A673 (cell line): ENCODE data around the gene C1orf167. TPM values are rescaled to one million over a fixed set of nuclear protein-coding genes. Genes with fewer than 3 reads are reported as not detected.

ENCODE experiments used
- BruUV-seq: library from RNA; stranded (reverse); fragments of 400-500 nt; replicated peaks from 2 replicates; lab custom pipeline; 2021; lab: Mats Ljungman, UMichigan
- CTCF ChIA-PET: fragments of 300-600 bp; sonication (Branson Sonifier 250); formaldehyde crosslinking; loops from one replicate; lab custom pipeline; 2022; ENCODE audit warnings: antibody characterized with exemption; lab: Charles Lee
- POLR2A ChIA-PET: fragments of 300-600 bp; sonication (Branson Sonifier 250); formaldehyde crosslinking; loops from one replicate; lab custom pipeline; 2022; ENCODE audit warnings: antibody characterized with exemption; ENCODE audit not compliant: low non-redundant PET; lab: Charles Lee
- DNase-seq: peaks from one replicate; pipeline ENCODE4 v3.0.0-alpha.2; 2015; ENCODE audit warnings: low spot score
- H3K27ac ChIP-seq: fragments of 200-600 bp; sonication (generic); 2 replicates; pipeline ENCODE4 v1.5.1; 2016; ENCODE audit warnings: mixed run types, low read depth, mild to moderate bottlenecking, mixed read lengths, antibody characterized with exemption, low read length; ENCODE audit not compliant: poor library complexity, severe bottlenecking
- H3K27me3 ChIP-seq: fragments of 200-600 bp; sonication (generic); replicated peaks from 2 replicates; pipeline ENCODE4 v1.6.1; 2017; ENCODE audit warnings: mixed run types, low read depth, mild to moderate bottlenecking, mixed read lengths, antibody characterized with exemption, low read length; ENCODE audit not compliant: insufficient read depth, poor library complexity
- H3K36me3 ChIP-seq: fragments of 200-600 bp; sonication (generic); 2 replicates; pipeline ENCODE4 v1.6.1; 2016; ENCODE audit warnings: mixed run types, mild to moderate bottlenecking, mixed read lengths, antibody characterized with exemption, low read length; ENCODE audit not compliant: insufficient read depth, poor library complexity, severe bottlenecking
- H3K4me1 ChIP-seq: fragments of 200-600 bp; sonication (generic); 2 replicates; pipeline ENCODE4 v1.6.1; 2017; ENCODE audit warnings: mixed run types, mild to moderate bottlenecking, mixed read lengths, antibody characterized with exemption, low read length; ENCODE audit not compliant: insufficient read depth, poor library complexity, severe bottlenecking
- H3K4me3 ChIP-seq: fragments of 200-600 bp; sonication (generic); 2 replicates; pipeline ENCODE4 v1.5.1; 2016; ENCODE audit warnings: low read depth, mixed run types, mild to moderate bottlenecking, mixed read lengths, low read length; ENCODE audit not compliant: poor library complexity, severe bottlenecking
- H3K9me3 ChIP-seq: fragments of 200-600 bp; sonication (generic); 2 replicates; pipeline ENCODE4 v1.6.1; 2016; ENCODE audit warnings: mixed run types, low read depth, mild to moderate bottlenecking, mixed read lengths, antibody characterized with exemption, low read length; ENCODE audit not compliant: poor library complexity, severe bottlenecking
- EZH2 ChIP-seq: fragments of 200-600 bp; sonication (generic); IDR thresholded peaks from 2 replicates; pipeline ENCODE4 v1.6.1; 2017; ENCODE audit warnings: borderline replicate concordance, low read depth, mild to moderate bottlenecking, mixed read lengths, antibody characterized with exemption, low read length; ENCODE audit not compliant: poor library complexity, severe bottlenecking
- intact Hi-C: fragments of 100-400 bp; cut with micrococcal nuclease; formaldehyde crosslinking; loops from one replicate; pipeline ENCODE4 v1.10.0; 2022; ENCODE audit not compliant: unreplicated experiment
- total RNA-seq: library from RNA; stranded (reverse); gene quantifications from 2 replicates; pipeline ENCODE4 v1.2.3, GENCODE V29; 2021
- TF ChIP-seq, protein P1 (sequence below): fragments of 300-800, 200-600 bp; sonication (generic); conservative IDR thresholded peaks from 2 replicates; pipeline ENCODE4 v1.5.1; 2017; ENCODE audit warnings: low read depth, mild to moderate bottlenecking, antibody characterized with exemption, low read length, moderate library complexity, mixed read lengths

C1orf167 gene
- total RNA-seq, 1 experiment from 2014 or later = not detected

DNA sequence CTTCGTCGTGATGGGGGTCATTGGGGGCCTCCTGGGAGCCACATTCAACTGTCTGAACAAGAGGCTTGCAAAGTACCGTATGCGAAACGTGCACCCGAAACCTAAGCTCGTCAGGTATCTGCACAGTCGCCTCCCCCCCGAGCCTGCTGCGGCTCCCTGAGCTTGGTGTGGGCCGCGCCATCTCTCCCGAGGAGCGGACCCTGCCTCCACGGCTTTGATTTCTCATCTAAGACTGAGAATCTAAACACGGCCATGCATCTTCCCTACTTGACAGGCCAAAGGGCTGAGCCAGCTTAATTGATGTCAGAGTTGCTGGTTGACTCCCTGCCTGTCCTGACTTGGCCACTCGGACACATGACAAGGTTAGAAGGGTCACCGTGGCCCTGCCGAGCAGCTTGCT, 66.5 kb downstream of the C1orf167 start:
- ChIA-PET CTCF (no interaction called here), POLR2A (no interaction called here)
- intact Hi-C loops = no loop called here
- peaks cover 77% of the 10 kb centered on the region for H3K36me3 ChIP-seq
- H3K9me3 ChIP-seq = no peaks in the 10 kb centered on the region
- H3K4me3 ChIP-seq = no peak overlapping the region
- no TSS peak for BruUV-seq
- H3K27ac ChIP-seq = no peak overlapping the region
- TF ChIP-seq EZH2 = no peak
- TF ChIP-seq, protein P1, sequence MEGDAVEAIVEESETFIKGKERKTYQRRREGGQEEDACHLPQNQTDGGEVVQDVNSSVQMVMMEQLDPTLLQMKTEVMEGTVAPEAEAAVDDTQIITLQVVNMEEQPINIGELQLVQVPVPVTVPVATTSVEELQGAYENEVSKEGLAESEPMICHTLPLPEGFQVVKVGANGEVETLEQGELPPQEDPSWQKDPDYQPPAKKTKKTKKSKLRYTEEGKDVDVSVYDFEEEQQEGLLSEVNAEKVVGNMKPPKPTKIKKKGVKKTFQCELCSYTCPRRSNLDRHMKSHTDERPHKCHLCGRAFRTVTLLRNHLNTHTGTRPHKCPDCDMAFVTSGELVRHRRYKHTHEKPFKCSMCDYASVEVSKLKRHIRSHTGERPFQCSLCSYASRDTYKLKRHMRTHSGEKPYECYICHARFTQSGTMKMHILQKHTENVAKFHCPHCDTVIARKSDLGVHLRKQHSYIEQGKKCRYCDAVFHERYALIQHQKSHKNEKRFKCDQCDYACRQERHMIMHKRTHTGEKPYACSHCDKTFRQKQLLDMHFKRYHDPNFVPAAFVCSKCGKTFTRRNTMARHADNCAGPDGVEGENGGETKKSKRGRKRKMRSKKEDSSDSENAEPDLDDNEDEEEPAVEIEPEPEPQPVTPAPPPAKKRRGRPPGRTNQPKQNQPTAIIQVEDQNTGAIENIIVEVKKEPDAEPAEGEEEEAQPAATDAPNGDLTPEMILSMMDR = no peak
- H3K27me3 ChIP-seq = no peaks in the 10 kb centered on the region
- H3K4me1 ChIP-seq = no peaks in the 10 kb centered on the region
- DNase-seq = no peak

DNA sequence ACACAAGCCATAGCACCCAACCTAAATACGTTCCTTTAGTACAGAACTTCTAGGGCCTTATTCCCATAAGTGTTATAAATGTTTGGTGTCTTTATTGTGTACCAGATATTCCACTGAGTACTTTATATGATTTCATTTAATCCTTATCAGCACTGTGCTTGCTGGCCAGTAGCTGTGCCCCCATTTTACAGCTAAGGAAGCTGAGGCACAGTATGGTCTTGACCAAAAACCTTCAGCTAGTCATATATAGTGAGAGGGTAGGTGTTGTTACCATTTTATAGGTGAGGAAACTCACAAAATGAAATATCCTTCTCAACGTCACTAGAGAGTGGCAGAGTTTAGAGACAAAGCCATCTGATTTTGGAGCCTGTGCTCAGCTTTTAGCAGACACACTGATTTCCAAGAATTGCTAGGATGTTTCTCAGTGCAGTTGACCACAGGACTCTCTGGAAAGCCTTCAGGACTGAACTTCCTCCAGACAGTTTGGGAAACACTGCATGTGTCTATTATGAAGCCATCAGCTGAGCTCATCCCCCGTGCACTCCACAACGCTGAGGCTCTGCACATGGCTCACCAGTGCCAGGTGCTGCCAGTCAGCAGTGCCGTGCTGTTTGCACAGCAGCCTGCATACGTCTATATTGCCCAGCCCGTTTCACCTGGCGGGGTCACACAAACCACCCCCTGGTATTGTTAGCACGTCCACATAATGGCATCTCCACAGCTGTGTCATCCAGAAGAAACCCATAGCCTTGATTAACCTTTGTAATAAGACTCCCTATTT, 70.1 kb downstream of the C1orf167 start:
- Histone ChIP-seq H3K4me1 (no peaks in the 10 kb centered on the region), H3K27ac (no peak overlapping the region), H3K9me3 (no peaks in the 10 kb centered on the region), H3K4me3 (no peak overlapping the region), H3K27me3 (no peaks in the 10 kb centered on the region), H3K36me3 (peaks cover 72% of the 10 kb centered on the region)
- intact Hi-C loops = no loop called here
- CTCF ChIA-PET = no interaction called here
- no peak for DNase-seq
- TF ChIP-seq, protein P1 = no peak
- TF ChIP-seq EZH2 = no peak
- POLR2A ChIA-PET = no interaction called here
- BruUV-seq = no TSS peak

DNA sequence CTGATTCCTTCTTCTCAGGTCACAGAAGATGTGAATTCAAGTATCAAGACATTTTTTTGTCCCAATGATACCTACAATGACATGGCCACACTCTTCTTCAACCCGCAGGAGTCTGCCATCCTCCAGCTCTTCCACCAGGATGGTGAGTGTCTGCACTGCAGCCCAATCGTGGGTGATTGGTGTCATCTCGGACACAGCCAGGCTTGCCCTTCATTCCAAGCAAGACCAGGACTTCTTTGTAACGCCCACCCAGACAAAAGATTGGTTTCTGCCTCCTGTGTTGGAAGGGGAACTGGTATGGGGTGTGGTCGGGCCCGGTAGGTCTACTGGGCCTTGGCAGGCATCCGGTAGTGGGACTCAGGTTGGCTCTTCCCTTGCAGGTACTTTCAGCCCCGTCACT, 71.5 kb downstream of the C1orf167 start:
- intact Hi-C loops = no loop called here
- ChIA-PET POLR2A (no interaction called here), CTCF (no interaction called here)
- no peaks in the 10 kb centered on the region for H3K27me3 ChIP-seq
- no TSS peak for BruUV-seq
- no peaks in the 10 kb centered on the region for H3K4me1 ChIP-seq
- no peaks in the 10 kb centered on the region for H3K9me3 ChIP-seq
- H3K36me3 ChIP-seq = peaks cover 70% of the 10 kb centered on the region
- DNase-seq = no peak
- H3K4me3 ChIP-seq = no peak overlapping the region
- no peak overlapping the region for H3K27ac ChIP-seq
- TF ChIP-seq EZH2 = no peak
